ENCODE results near the gene RARB.

The RARB gene

DNA sequence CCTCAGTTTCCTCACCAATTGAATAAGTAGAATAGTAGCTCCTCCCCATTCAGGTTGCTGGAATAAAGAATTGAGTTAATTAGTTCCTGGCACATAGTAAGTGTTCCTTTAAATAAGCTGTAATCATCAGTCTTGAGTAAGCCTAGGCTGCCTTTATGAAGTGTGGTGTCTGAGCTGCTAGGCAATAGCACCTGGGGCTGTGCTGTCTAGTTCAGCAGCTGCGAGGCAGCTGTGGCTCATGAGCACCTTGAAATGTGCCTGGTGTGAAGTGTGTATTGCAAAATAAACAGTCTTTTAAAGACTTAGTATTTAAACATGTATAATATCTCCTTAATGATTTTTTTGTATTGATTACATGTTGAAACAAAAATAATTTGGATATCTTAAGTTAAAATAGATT, 159.0 kb downstream of the RARB start:
- TF ChIP-seq, protein P1, sequence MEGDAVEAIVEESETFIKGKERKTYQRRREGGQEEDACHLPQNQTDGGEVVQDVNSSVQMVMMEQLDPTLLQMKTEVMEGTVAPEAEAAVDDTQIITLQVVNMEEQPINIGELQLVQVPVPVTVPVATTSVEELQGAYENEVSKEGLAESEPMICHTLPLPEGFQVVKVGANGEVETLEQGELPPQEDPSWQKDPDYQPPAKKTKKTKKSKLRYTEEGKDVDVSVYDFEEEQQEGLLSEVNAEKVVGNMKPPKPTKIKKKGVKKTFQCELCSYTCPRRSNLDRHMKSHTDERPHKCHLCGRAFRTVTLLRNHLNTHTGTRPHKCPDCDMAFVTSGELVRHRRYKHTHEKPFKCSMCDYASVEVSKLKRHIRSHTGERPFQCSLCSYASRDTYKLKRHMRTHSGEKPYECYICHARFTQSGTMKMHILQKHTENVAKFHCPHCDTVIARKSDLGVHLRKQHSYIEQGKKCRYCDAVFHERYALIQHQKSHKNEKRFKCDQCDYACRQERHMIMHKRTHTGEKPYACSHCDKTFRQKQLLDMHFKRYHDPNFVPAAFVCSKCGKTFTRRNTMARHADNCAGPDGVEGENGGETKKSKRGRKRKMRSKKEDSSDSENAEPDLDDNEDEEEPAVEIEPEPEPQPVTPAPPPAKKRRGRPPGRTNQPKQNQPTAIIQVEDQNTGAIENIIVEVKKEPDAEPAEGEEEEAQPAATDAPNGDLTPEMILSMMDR (IDR thresholded peaks at IDR 0.05; ENCODE audit: extremely low read depth, missing control alignments): no peak
- no peak for DNase-seq (ENCODE audit: low spot score)

GRCh38 chr3:25587526-25587925, 159.5 kb downstream of the RARB start:
- DNase-seq (ENCODE audit: low spot score): no peak
- TF ChIP-seq, protein P1 (IDR thresholded peaks at IDR 0.05; ENCODE audit: extremely low read depth, missing control alignments): no peak

DNA sequence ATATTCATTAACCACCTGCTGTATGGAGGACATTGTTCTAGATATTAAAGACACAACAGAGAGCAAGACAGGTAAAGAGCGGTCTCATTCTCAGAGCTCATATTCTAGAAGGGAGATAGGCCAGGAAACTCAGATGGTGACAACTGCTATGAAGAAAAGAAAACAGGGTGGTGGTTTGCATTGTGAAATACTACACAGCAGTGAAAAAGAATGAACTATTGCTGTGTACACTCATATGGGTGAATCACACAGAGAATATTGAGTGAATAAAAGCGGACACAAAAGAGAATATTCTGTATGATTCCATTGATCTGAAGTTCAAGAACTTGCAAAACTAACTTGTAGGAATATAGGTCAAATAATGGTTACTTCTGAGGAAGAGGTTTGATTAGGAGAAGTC, 159.9 kb downstream of the RARB start:
- no peak for DNase-seq (ENCODE audit: low spot score)
- TF ChIP-seq, protein P1 (IDR thresholded peaks at IDR 0.05; ENCODE audit: extremely low read depth, missing control alignments): no peak

GRCh38 chr3:25588441-25589103, 160.5 kb downstream of the RARB start:
- TF ChIP-seq, protein P1 (IDR thresholded peaks at IDR 0.05; ENCODE audit: extremely low read depth, missing control alignments): no peak
- DNase-seq (ENCODE audit: low spot score): no peak

DNA sequence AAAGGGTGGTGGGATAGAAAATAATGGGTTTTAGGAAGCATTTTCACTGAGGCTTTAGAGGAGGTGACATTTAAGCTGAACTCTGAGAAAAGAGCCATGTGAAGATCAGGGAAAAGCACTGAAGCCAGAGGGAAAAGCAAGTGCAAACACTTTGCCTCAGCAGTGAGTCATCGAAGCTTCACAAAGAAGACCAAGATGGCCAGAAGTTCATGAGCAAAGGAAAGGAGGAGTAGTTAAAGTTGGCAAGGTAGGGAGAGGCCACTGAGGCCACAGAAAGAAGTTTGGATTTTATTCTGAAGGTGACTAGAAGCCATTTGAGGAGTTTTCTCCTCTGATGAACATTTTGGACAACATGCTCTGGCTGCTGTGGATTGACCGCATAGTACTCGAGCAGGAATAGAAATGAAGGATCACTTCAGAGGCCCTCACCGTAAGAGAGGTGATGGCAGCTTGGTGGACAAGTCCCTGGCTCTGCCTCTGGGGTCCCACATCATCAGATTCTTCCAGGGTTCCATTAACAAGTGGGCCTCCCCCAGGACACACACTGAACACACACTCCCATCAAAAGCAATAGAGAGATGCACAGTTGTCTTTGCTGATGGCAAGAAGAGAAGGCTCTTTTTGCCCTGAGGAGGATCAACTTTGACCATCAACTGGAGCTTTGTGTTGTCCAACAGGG, 161.2 kb downstream of the RARB start:
- TF ChIP-seq, protein P1 (IDR thresholded peaks at IDR 0.05; ENCODE audit: extremely low read depth, missing control alignments): no peak
- no peak for DNase-seq (ENCODE audit: low spot score)

GRCh38 chr3:25589783-25590258, 161.8 kb downstream of the RARB start:
- TF ChIP-seq, protein P1 (IDR thresholded peaks at IDR 0.05; ENCODE audit: extremely low read depth, missing control alignments): no peak
- DNase-seq (ENCODE audit: low spot score): no peak

GRCh38 chr3:25592510-25592968, 164.5 kb downstream of the RARB start:
- DNase-seq (ENCODE audit: low spot score): no peak
- TF ChIP-seq, protein P1 (IDR thresholded peaks at IDR 0.05; ENCODE audit: extremely low read depth, missing control alignments): no peak

All from GM20000 (cell line).